GM23338 (cell line): ENCODE data around the gene ZNF763.

Experiments used
- CREB1 ChIP-seq: fragments of 250-450 bp; sonication (Bioruptor Pico); IDR thresholded peaks from 2 replicates; pipeline ENCODE4 v1.5.0; 2020; ENCODE audit warnings: low read depth, mild to moderate bottlenecking, moderate library complexity
- EZH2 ChIP-seq: fragments of 200-600 bp; sonication (generic); IDR thresholded peaks from one replicate; pipeline ENCODE4 v1.8.0; 2017; ENCODE audit warnings: antibody characterized with exemption, mild to moderate bottlenecking, low read depth; ENCODE audit not compliant: unreplicated experiment
- EZH2phosphoT487 ChIP-seq: fragments of 200-600 bp; sonication (generic); IDR thresholded peaks from one replicate; pipeline ENCODE4 v1.8.1; 2018; ENCODE audit warnings: antibody characterized with exemption; ENCODE audit not compliant: unreplicated experiment
- JUNB ChIP-seq: IDR thresholded peaks from one replicate; pipeline ENCODE4 v1.6.1; 2016; ENCODE audit warnings: antibody characterized with exemption; ENCODE audit not compliant: unreplicated experiment
- NANOG ChIP-seq: IDR thresholded peaks from 2 replicates; pipeline ENCODE4 v1.6.1; 2016; ENCODE audit warnings: antibody characterized with exemption, borderline replicate concordance
- POLR2AphosphoS5 ChIP-seq: IDR thresholded peaks from 2 replicates; pipeline ENCODE4 v1.6.1; 2016; ENCODE audit warnings: antibody characterized with exemption, low read depth
- STAT1 ChIP-seq: IDR thresholded peaks from one replicate; pipeline ENCODE4 v1.6.1; 2016; ENCODE audit warnings: antibody characterized with exemption; ENCODE audit not compliant: unreplicated experiment
- ZNF114 ChIP-seq: fragments of 250-450 bp; sonication (Bioruptor Pico); IDR thresholded peaks from 2 replicates; pipeline ENCODE4 v1.5.0; 2020; ENCODE audit warnings: mild to moderate bottlenecking, moderate library complexity
- ZNF331 ChIP-seq: fragments of 250-450 bp; sonication (Bioruptor Pico); IDR thresholded peaks from 2 replicates; pipeline ENCODE4 v1.5.0; 2020; ENCODE audit warnings: low read depth, mild to moderate bottlenecking, moderate library complexity
- TF ChIP-seq, protein P1 (sequence below), 2 experiments: fragments of 200-600 bp in 1 of 2; sonication (generic) in 1 of 2; conservative IDR thresholded peaks; 2 replicates each; pipeline versions ENCODE4 v1.5.1 to v1.6.1; 2016 to 2017; ENCODE audit warnings: antibody characterized with exemption in 2 of 2, low read depth in 2 of 2, mild to moderate bottlenecking in 2 of 2, moderate library complexity in 1 of 2
- TF ChIP-seq, protein P2 (sequence below): IDR thresholded peaks from one replicate; pipeline ENCODE4 v1.6.1; 2018; ENCODE audit warnings: antibody characterized with exemption; ENCODE audit not compliant: unreplicated experiment
- TF ChIP-seq, protein P3 (sequence below): IDR thresholded peaks from 2 replicates; pipeline ENCODE4 v1.6.1; 2016; ENCODE audit warnings: antibody characterized with exemption
- TF ChIP-seq, protein P4 (sequence below): fragments of 250-450 bp; sonication (Bioruptor Pico); IDR thresholded peaks from 2 replicates; pipeline ENCODE4 v1.5.0; 2020; ENCODE audit warnings: mild to moderate bottlenecking, moderate library complexity

DNA sequence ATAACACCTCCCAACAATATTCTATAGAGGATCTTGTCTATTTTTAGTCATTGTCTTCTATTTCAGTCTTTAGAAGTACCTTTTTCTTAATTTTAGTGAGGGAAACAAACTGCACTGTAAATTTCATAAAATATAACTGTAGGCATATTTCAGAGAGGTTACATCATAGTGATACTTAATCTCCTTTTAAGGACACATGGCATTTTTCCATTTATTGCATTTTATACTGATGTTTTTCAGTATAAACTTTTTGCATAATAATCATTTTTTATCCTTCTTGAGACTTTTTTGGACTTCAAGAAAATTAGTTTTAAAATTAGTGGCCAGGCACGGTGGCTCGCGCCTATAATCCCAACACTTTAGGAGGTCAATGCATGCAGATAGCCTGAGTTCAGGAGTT lies 33.3 kb upstream of the ZNF763 start:
- TF ChIP-seq EZH2phosphoT487 (no peak), EZH2 (no peak), JUNB (no peak), POLR2AphosphoS5 (no peak), NANOG (no peak), ZNF114 (CRISPR knock-in tag) (no peak), ZNF331 (CRISPR knock-in tag) (no peak), CREB1 (CRISPR knock-in tag) (no peak), STAT1 (no peak)
- TF ChIP-seq, protein P1, sequence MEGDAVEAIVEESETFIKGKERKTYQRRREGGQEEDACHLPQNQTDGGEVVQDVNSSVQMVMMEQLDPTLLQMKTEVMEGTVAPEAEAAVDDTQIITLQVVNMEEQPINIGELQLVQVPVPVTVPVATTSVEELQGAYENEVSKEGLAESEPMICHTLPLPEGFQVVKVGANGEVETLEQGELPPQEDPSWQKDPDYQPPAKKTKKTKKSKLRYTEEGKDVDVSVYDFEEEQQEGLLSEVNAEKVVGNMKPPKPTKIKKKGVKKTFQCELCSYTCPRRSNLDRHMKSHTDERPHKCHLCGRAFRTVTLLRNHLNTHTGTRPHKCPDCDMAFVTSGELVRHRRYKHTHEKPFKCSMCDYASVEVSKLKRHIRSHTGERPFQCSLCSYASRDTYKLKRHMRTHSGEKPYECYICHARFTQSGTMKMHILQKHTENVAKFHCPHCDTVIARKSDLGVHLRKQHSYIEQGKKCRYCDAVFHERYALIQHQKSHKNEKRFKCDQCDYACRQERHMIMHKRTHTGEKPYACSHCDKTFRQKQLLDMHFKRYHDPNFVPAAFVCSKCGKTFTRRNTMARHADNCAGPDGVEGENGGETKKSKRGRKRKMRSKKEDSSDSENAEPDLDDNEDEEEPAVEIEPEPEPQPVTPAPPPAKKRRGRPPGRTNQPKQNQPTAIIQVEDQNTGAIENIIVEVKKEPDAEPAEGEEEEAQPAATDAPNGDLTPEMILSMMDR (conservative IDR thresholded peaks at IDR 0.05; ENCODE audit: low read depth in 2 of 2) = no peak
- TF ChIP-seq, protein P2, sequence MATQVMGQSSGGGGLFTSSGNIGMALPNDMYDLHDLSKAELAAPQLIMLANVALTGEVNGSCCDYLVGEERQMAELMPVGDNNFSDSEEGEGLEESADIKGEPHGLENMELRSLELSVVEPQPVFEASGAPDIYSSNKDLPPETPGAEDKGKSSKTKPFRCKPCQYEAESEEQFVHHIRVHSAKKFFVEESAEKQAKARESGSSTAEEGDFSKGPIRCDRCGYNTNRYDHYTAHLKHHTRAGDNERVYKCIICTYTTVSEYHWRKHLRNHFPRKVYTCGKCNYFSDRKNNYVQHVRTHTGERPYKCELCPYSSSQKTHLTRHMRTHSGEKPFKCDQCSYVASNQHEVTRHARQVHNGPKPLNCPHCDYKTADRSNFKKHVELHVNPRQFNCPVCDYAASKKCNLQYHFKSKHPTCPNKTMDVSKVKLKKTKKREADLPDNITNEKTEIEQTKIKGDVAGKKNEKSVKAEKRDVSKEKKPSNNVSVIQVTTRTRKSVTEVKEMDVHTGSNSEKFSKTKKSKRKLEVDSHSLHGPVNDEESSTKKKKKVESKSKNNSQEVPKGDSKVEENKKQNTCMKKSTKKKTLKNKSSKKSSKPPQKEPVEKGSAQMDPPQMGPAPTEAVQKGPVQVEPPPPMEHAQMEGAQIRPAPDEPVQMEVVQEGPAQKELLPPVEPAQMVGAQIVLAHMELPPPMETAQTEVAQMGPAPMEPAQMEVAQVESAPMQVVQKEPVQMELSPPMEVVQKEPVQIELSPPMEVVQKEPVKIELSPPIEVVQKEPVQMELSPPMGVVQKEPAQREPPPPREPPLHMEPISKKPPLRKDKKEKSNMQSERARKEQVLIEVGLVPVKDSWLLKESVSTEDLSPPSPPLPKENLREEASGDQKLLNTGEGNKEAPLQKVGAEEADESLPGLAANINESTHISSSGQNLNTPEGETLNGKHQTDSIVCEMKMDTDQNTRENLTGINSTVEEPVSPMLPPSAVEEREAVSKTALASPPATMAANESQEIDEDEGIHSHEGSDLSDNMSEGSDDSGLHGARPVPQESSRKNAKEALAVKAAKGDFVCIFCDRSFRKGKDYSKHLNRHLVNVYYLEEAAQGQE = no peak
- TF ChIP-seq, protein P3, sequence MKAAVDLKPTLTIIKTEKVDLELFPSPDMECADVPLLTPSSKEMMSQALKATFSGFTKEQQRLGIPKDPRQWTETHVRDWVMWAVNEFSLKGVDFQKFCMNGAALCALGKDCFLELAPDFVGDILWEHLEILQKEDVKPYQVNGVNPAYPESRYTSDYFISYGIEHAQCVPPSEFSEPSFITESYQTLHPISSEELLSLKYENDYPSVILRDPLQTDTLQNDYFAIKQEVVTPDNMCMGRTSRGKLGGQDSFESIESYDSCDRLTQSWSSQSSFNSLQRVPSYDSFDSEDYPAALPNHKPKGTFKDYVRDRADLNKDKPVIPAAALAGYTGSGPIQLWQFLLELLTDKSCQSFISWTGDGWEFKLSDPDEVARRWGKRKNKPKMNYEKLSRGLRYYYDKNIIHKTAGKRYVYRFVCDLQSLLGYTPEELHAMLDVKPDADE = no peak
- TF ChIP-seq, protein P4, sequence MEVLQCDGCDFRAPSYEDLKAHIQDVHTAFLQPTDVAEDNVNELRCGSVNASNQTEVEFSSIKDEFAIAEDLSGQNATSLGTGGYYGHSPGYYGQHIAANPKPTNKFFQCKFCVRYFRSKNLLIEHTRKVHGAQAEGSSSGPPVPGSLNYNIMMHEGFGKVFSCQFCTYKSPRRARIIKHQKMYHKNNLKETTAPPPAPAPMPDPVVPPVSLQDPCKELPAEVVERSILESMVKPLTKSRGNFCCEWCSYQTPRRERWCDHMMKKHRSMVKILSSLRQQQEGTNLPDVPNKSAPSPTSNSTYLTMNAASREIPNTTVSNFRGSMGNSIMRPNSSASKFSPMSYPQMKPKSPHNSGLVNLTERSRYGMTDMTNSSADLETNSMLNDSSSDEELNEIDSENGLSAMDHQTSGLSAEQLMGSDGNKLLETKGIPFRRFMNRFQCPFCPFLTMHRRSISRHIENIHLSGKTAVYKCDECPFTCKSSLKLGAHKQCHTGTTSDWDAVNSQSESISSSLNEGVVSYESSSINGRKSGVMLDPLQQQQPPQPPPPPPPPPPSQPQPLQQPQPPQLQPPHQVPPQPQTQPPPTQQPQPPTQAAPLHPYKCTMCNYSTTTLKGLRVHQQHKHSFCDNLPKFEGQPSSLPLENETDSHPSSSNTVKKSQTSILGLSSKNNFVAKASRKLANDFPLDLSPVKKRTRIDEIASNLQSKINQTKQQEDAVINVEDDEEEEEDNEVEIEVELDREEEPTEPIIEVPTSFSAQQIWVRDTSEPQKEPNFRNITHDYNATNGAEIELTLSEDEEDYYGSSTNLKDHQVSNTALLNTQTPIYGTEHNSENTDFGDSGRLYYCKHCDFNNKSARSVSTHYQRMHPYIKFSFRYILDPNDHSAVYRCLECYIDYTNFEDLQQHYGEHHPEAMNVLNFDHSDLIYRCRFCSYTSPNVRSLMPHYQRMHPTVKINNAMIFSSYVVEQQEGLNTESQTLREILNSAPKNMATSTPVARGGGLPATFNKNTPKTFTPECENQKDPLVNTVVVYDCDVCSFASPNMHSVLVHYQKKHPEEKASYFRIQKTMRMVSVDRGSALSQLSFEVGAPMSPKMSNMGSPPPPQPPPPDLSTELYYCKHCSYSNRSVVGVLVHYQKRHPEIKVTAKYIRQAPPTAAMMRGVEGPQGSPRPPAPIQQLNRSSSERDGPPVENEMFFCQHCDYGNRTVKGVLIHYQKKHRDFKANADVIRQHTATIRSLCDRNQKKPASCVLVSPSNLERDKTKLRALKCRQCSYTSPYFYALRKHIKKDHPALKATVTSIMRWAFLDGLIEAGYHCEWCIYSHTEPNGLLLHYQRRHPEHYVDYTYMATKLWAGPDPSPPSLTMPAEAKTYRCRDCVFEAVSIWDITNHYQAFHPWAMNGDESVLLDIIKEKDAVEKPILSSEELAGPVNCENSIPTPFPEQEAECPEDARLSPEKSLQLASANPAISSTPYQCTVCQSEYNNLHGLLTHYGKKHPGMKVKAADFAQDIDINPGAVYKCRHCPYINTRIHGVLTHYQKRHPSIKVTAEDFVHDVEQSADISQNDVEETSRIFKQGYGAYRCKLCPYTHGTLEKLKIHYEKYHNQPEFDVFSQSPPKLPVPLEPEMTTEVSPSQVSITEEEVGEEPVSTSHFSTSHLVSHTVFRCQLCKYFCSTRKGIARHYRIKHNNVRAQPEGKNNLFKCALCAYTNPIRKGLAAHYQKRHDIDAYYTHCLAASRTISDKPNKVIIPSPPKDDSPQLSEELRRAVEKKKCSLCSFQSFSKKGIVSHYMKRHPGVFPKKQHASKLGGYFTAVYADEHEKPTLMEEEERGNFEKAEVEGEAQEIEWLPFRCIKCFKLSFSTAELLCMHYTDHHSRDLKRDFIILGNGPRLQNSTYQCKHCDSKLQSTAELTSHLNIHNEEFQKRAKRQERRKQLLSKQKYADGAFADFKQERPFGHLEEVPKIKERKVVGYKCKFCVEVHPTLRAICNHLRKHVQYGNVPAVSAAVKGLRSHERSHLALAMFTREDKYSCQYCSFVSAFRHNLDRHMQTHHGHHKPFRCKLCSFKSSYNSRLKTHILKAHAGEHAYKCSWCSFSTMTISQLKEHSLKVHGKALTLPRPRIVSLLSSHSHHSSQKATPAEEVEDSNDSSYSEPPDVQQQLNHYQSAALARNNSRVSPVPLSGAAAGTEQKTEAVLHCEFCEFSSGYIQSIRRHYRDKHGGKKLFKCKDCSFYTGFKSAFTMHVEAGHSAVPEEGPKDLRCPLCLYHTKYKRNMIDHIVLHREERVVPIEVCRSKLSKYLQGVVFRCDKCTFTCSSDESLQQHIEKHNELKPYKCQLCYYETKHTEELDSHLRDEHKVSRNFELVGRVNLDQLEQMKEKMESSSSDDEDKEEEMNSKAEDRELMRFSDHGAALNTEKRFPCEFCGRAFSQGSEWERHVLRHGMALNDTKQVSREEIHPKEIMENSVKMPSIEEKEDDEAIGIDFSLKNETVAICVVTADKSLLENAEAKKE (CRISPR knock-in tag) = no peak
